ENCODE results near the gene PLEKHB1. TPM values are rescaled to one million over a fixed set of nuclear protein-coding genes. Genes with fewer than 3 reads are reported as not detected.

Gene PLEKHB1
- total RNA-seq, 1 donor from 2014 or later: 4.6 TPM

DNA sequence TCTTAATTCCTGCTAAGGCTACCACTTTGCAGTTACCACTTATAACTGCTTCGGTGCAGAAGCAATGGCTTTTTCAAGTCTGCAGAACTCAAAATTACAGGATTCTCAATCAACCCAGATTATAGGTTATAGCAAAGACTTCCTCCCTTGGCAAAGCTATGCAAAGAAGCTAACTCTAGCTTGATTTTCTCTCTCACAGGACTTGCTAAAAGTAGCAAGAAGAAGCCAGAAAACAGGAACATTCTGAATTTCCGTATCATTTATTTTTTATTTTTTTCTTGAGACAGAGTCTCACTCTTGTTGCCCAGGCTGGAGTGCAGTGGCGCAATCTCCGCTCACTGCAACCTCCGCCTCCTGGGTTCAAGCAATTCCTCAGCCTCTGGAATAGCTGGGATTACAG, 10.7 kb upstream of the PLEKHB1 start:
- DNase-seq (ENCODE audit: low read depth): no peak
- no peak overlapping the region for H3K4me3 ChIP-seq (ENCODE audit: low read depth, low read length)
- TF ChIP-seq, protein P1, sequence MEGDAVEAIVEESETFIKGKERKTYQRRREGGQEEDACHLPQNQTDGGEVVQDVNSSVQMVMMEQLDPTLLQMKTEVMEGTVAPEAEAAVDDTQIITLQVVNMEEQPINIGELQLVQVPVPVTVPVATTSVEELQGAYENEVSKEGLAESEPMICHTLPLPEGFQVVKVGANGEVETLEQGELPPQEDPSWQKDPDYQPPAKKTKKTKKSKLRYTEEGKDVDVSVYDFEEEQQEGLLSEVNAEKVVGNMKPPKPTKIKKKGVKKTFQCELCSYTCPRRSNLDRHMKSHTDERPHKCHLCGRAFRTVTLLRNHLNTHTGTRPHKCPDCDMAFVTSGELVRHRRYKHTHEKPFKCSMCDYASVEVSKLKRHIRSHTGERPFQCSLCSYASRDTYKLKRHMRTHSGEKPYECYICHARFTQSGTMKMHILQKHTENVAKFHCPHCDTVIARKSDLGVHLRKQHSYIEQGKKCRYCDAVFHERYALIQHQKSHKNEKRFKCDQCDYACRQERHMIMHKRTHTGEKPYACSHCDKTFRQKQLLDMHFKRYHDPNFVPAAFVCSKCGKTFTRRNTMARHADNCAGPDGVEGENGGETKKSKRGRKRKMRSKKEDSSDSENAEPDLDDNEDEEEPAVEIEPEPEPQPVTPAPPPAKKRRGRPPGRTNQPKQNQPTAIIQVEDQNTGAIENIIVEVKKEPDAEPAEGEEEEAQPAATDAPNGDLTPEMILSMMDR (conservative IDR thresholded peaks at IDR 0.05; ENCODE audit: low read depth, low read length): no peak

DNA sequence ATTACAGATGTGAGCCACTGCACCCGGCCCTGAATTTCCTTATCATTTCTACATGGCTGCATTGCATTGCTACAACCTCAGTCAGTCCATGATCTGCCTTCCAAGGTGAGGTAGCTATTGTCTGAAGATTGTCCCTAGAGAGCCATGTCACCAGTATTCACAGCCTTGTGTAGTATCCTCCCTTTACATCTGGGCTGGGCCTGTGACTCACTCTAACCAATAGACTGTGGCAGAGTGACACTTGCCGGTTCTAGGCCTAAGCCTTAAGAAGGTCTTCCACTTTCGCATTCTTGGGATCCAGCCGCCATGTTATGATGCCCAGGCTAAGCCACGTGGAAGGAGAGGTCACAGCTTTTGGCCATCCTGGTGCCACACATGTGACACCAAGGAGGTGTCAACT, 10.1 kb upstream of the PLEKHB1 start:
- TF ChIP-seq, protein P1 (conservative IDR thresholded peaks at IDR 0.05; ENCODE audit: low read depth, low read length): no peak
- DNase-seq (ENCODE audit: low read depth): no peak
- no peak overlapping the region for H3K4me3 ChIP-seq (ENCODE audit: low read depth, low read length)

DNA sequence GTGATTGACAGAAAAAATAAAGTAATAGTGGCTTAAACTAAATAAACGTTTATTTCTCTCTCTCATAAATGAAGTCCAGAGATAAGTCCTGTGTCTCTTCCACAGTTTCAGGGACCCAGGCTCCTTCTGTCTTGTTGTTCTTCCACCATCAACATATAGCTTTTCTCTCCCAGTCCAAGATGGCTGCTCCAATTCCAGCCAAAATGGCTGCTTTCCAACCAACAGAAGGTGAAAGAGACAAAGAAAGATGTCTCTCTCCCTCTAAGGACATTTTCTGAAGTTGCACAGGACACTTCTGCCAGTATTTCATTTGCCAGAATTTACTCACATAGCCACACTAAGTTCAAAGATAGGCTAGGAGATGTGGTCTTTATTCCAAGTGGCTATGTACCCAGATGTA, 9.4 kb upstream of the PLEKHB1 start:
- no peak for DNase-seq (ENCODE audit: low read depth)
- no peak overlapping the region for H3K4me3 ChIP-seq (ENCODE audit: low read depth, low read length)
- TF ChIP-seq, protein P1 (conservative IDR thresholded peaks at IDR 0.05; ENCODE audit: low read depth, low read length): no peak

DNA sequence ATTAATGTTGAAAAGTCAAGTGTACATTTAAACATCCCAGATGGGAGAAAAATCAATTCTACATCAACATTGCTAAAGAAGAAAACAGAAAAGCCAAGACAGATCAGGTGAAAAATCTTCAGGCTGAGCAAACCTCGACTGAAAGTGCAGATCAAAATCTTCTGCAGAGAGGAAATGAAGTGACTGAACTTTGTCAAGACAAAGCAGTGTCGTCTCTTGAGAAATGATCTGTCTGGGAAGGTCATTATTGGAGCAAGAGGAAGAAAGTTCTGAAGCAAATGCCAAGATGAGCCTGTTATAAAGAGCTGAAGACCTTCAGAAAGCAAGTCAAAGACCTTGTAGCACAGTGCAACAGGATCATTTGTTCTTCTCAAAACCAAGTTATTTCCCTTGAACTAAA, 5.8 kb upstream of the PLEKHB1 start:
- no peak for DNase-seq (ENCODE audit: low read depth)
- TF ChIP-seq, protein P1 (conservative IDR thresholded peaks at IDR 0.05; ENCODE audit: low read depth, low read length): no peak
- H3K4me3 ChIP-seq (ENCODE audit: low read depth, low read length): no peak overlapping the region

DNA sequence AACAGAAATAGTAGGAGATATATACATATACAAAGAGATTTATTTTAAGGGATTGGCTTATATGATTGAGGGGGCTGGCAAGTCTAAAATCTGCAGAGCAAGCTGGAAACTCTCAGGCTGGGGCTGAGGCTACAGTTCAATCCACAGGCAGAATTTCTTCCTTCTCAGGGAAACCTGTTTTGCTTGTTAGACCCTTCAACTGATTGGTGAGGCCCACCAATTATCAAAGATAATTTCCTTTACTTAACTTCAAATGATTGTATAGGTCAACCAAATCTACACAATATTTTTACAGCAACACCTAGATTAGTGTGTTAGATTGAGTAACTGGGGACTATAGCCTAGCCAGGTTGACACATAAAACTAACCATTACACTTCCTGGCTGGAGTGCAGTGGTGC, 4.7 kb upstream of the PLEKHB1 start:
- DNase-seq (ENCODE audit: low read depth): no peak
- H3K4me3 ChIP-seq (ENCODE audit: low read depth, low read length): no peak overlapping the region
- TF ChIP-seq, protein P1 (conservative IDR thresholded peaks at IDR 0.05; ENCODE audit: low read depth, low read length): no peak

DNA sequence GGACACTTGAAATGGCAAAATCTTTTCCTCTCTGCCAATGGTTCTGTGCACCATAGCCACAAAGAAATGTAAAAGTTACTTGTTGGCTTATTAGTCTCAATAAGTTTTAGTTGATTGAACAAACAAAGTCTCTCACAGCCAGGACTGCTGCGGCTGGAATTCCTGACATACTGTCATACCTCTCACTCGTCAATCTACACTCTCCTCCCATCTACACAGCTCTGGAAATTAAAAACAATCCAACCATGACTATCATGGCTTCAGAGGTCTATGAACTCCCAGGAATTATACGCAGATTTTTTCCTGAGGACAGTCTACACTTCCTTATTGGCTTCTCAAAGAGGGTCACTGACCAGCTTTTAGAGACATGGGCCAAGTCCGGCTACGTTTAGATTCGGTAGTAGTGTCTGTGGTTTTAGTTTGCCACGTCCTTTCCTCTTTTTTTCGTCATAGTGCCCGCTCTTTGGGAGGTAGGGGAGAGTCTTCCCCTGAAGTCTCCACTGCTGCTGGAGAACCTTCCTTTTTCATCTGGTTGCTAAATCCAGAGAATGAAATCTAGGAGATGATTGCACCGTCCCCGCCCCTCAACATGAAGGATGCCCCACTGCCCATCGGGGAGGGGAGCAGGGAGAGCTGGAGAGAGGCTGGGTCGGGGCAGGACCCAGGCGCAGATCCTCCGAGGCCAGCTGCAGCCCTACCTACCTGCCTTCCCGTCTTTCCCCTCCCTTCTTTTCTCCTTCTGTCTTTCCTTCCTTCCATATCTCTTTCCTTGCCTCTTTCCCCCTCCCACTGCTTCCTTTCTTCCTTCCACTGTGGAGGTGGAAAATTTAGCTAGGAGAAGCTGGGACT, 1.0 kb upstream of the PLEKHB1 start:
- no peak overlapping the region for H3K4me3 ChIP-seq (ENCODE audit: low read depth, low read length)
- DNase-seq (ENCODE audit: low read depth): no peak
- TF ChIP-seq, protein P1 (conservative IDR thresholded peaks at IDR 0.05; ENCODE audit: low read depth, low read length): no peak

Data from epithelial cell of proximal tubule (primary cell).